ENCODE results near the gene NRL.

GRCh38 chr14:24126939-24127338 lies 12.2 kb upstream of the NRL start:
- TF ChIP-seq POLR2A (IDR thresholded peaks at IDR 0.05) (no peak), CTCF (IDR thresholded peaks at IDR 0.05) (no peak)
